H9 (cell line): Measurements from ENCODE around the gene NPHP4. TPM values are rescaled to one million over a fixed set of nuclear protein-coding genes. Genes with fewer than 3 reads are reported as not detected.

ENCODE experiments used
- DNase-seq: peaks from one replicate; pipeline ENCODE4 v3.0.0-alpha.2; 2017
- H2AFZ ChIP-seq: one replicate; pipeline ENCODE4 v1.6.1; 2013; ENCODE audit warnings: mild to moderate bottlenecking, low read length, control low read depth, moderate library complexity
- H2AK5ac ChIP-seq: 2 replicates; pipeline ENCODE4 v1.6.1; 2013; ENCODE audit warnings: low read length, control low read depth, mixed read lengths; ENCODE audit not compliant: insufficient read length
- H2BK120ac ChIP-seq: one replicate; pipeline ENCODE4 v1.6.1; 2013; ENCODE audit warnings: low read depth, mild to moderate bottlenecking, low read length, control low read depth, inconsistent platforms; ENCODE audit not compliant: poor library complexity, severe bottlenecking
- H2BK12ac ChIP-seq: 2 replicates; pipeline ENCODE4 v1.6.1; 2013; ENCODE audit warnings: low read length, control low read depth, mixed read lengths, low read depth; ENCODE audit not compliant: insufficient read length
- H2BK15ac ChIP-seq: 2 replicates; pipeline ENCODE4 v1.6.1; 2013; ENCODE audit warnings: low read depth, low read length, control low read depth
- H2BK20ac ChIP-seq: one replicate; pipeline ENCODE4 v1.6.1; 2013; ENCODE audit warnings: low read depth, mild to moderate bottlenecking, low read length, control low read depth, inconsistent platforms; ENCODE audit not compliant: poor library complexity, severe bottlenecking
- H2BK5ac ChIP-seq: 2 replicates; pipeline ENCODE4 v1.6.1; 2013; ENCODE audit warnings: low read length, control low read depth, mixed read lengths; ENCODE audit not compliant: insufficient read length
- H3K14ac ChIP-seq: 2 replicates; pipeline ENCODE4 v1.6.1; 2013; ENCODE audit warnings: low read length, control low read depth; ENCODE audit not compliant: insufficient read depth
- H3K18ac ChIP-seq: 2 replicates; pipeline ENCODE4 v1.6.1; 2013; ENCODE audit warnings: low read depth, mild to moderate bottlenecking, mixed read lengths, low read length, control low read depth; ENCODE audit not compliant: insufficient read length
- H3K23ac ChIP-seq: 2 replicates; pipeline ENCODE4 v1.6.1; 2013; ENCODE audit warnings: low read length, control low read depth, mixed read lengths, low read depth; ENCODE audit not compliant: insufficient read length
- H3K23me2 ChIP-seq: 2 replicates; pipeline ENCODE4 v1.6.1; 2013; ENCODE audit warnings: low read depth, mild to moderate bottlenecking, mixed read lengths, low read length, control low read depth; ENCODE audit not compliant: insufficient read length, poor library complexity, severe bottlenecking
- H3K27ac ChIP-seq: 2 replicates; pipeline ENCODE4 v1.5.1; 2013; ENCODE audit warnings: low read length, control low read depth, mixed read lengths, low read depth; ENCODE audit not compliant: insufficient read length
- H3K27me3 ChIP-seq: 2 replicates; pipeline ENCODE4 v1.6.1; 2013; ENCODE audit warnings: low read length, control low read depth, inconsistent platforms; ENCODE audit not compliant: insufficient read depth
- H3K4ac ChIP-seq: 2 replicates; pipeline ENCODE4 v1.6.1; 2013; ENCODE audit warnings: low read depth, mild to moderate bottlenecking, control low read depth, inconsistent platforms, low read length, moderate library complexity
- H3K4me1 ChIP-seq: 2 replicates; pipeline ENCODE4 v1.6.1; 2013; ENCODE audit warnings: low read length, control low read depth, inconsistent platforms; ENCODE audit not compliant: insufficient read depth
- H3K4me2 ChIP-seq: 2 replicates; pipeline ENCODE4 v1.6.1; 2013; ENCODE audit warnings: low read length, control low read depth, mixed read lengths; ENCODE audit not compliant: insufficient read length, insufficient read depth
- H3K56ac ChIP-seq: 2 replicates; pipeline ENCODE4 v1.6.1; 2013; ENCODE audit warnings: low read depth, mild to moderate bottlenecking, mixed read lengths, low read length, control low read depth; ENCODE audit not compliant: insufficient read length
- H3K79me1 ChIP-seq: 2 replicates; pipeline ENCODE4 v1.6.1; 2013; ENCODE audit warnings: low read depth, mild to moderate bottlenecking, moderate library complexity, low read length, control low read depth, inconsistent platforms; ENCODE audit not compliant: insufficient read depth, poor library complexity, severe bottlenecking
- H3K79me2 ChIP-seq: 2 replicates; pipeline ENCODE4 v1.6.1; 2013; ENCODE audit warnings: low read length, control low read depth, inconsistent platforms; ENCODE audit not compliant: insufficient read depth
- H3K9ac ChIP-seq: 2 replicates; pipeline ENCODE4 v1.6.1; 2013; ENCODE audit warnings: low read length, control low read depth, mixed read lengths; ENCODE audit not compliant: insufficient read length; ENCODE audit errors: extremely low read depth
- H3K9me3 ChIP-seq: one replicate; pipeline ENCODE4 v1.6.1; 2013; ENCODE audit warnings: low read depth, low read length, inconsistent platforms; ENCODE audit not compliant: control insufficient read depth
- H3T11ph ChIP-seq: one replicate; pipeline ENCODE4 v1.6.1; 2013; ENCODE audit warnings: mild to moderate bottlenecking, low read length, control low read depth, inconsistent platforms
- H4K20me1 ChIP-seq: one replicate; pipeline ENCODE4 v1.6.1; 2013; ENCODE audit not compliant: control insufficient read depth, insufficient read length, insufficient read depth
- H4K5ac ChIP-seq: 2 replicates; pipeline ENCODE4 v1.6.1; 2013; ENCODE audit warnings: low read depth, mild to moderate bottlenecking, mixed read lengths, low read length, control low read depth; ENCODE audit not compliant: insufficient read length
- H4K8ac ChIP-seq: replicated peaks from 2 replicates; pipeline ENCODE4 v1.6.1; 2013; ENCODE audit warnings: low read length, control low read depth, mixed read lengths, low read depth; ENCODE audit not compliant: insufficient read length
- H4K91ac ChIP-seq: 2 replicates; pipeline ENCODE4 v1.6.1; 2013; ENCODE audit warnings: low read depth, mild to moderate bottlenecking, moderate library complexity, mixed read lengths, low read length, control low read depth; ENCODE audit not compliant: insufficient read length
- H3K27ac Mint-ChIP-seq, 3 experiments: 2 replicates in 2 of 3; 3 replicates in 1 of 3; pipeline ENCODE4 v1.8.0; 2020 to 2021; ENCODE audit warnings: mixed read lengths in 3 of 3, mild to moderate bottlenecking in 1 of 3, moderate library complexity in 1 of 3
- H3K27me3 Mint-ChIP-seq: 2 replicates; pipeline ENCODE4 v1.8.0; 2021; ENCODE audit warnings: low read depth, mild to moderate bottlenecking, moderate library complexity, mixed read lengths
- H3K36me3 Mint-ChIP-seq, 3 experiments: 2 replicates in 2 of 3; 3 replicates in 1 of 3; pipeline ENCODE4 v1.8.0; 2020 to 2021; ENCODE audit warnings: low read depth in 3 of 3, mixed read lengths in 3 of 3; ENCODE audit not compliant: insufficient read depth in 1 of 3
- H3K4me1 Mint-ChIP-seq, 2 experiments: 2 replicates each; pipeline ENCODE4 v1.8.0; 2020; ENCODE audit warnings: mixed read lengths in 2 of 2
- H3K4me3 Mint-ChIP-seq, 2 experiments: 2 replicates in 1 of 2; 3 replicates in 1 of 2; pipeline ENCODE4 v1.8.0; 2020 to 2021; ENCODE audit warnings: mild to moderate bottlenecking in 2 of 2, mixed read lengths in 2 of 2, moderate library complexity in 1 of 2
- H3K9me3 Mint-ChIP-seq, 2 experiments: 2 replicates in 1 of 2; 3 replicates in 1 of 2; pipeline ENCODE4 v1.8.0; 2020; ENCODE audit warnings: mild to moderate bottlenecking in 2 of 2, mixed read lengths in 2 of 2, moderate library complexity in 1 of 2
- WGBS: extraction: QIAGEN DNeasy Blood & Tissue Kit; methylation state at CpG from one replicate; pipeline ENCODE4 v1.1.7; 2013; ENCODE audit warnings: missing lambda C conversion rate, low lambda C conversion rate, mixed read lengths; ENCODE audit not compliant: insufficient read length; ENCODE audit errors: extremely low coverage; 5-methylcytosine and 5-hydroxymethylcytosine counted together
- total RNA-seq: library from RNA; stranded (reverse); gene quantifications from 2 replicates; pipeline ENCODE4 v1.2.1, GENCODE V29; 2021
- TF ChIP-seq, protein P1 (sequence below): fragments of 200-600 bp; sonication (generic); conservative IDR thresholded peaks from 3 replicates; pipeline ENCODE4 v1.8.0; 2021; ENCODE audit warnings: antibody characterized with exemption, mild to moderate bottlenecking

NPHP4 gene
- total RNA-seq, 1 experiment from 2014 or later: 17.6 TPM

DNA sequence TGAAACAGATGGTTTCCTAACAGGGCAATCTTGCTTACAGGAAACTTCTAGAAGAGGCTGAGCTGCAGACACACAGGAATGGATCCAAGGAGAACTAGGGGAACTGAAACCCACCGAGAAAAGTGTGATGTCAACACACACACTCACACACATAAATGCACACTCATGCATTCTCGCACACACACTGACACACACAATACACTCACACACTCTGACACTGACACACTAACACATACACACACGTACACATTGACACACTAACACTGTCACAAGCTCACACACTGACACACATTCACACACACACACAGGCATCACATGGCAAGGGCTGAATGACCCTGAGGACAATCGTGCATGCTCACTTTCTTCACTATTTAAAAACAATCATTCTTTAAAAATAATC lies 142.7 kb downstream of the NPHP4 start:
- H3K4me1 Mint-ChIP-seq: peaks cover 8 to 9% of the 10 kb centered on the region in 2 experiments
- no peaks in the 10 kb centered on the region for H3K79me1 ChIP-seq

More for the DNA sequence above, 142.7 kb downstream of the NPHP4 start:
- Mint-ChIP-seq H3K36me3 (peaks cover 0 to 5% (median 4%) of the 10 kb centered on the region in 3 experiments; a peak in 4 of 7 replicates), H3K27me3 (peaks cover 14% of the 10 kb centered on the region), H3K27ac (no peak overlapping the region), H3K4me3 (no peak overlapping the region), H3K9me3 (peaks cover 0 to 9% of the 10 kb centered on the region in 2 experiments; a peak in 2 of 5 replicates)
- H3K9ac ChIP-seq: no peak overlapping the region
- no peak overlapping the region for H3T11ph ChIP-seq
- H4K20me1 ChIP-seq: no peaks in the 10 kb centered on the region
- no peak overlapping the region for H3K14ac ChIP-seq
- WGBS: no CpG with 5 or more reads among the region's 4 CpGs
- TF ChIP-seq, protein P1, sequence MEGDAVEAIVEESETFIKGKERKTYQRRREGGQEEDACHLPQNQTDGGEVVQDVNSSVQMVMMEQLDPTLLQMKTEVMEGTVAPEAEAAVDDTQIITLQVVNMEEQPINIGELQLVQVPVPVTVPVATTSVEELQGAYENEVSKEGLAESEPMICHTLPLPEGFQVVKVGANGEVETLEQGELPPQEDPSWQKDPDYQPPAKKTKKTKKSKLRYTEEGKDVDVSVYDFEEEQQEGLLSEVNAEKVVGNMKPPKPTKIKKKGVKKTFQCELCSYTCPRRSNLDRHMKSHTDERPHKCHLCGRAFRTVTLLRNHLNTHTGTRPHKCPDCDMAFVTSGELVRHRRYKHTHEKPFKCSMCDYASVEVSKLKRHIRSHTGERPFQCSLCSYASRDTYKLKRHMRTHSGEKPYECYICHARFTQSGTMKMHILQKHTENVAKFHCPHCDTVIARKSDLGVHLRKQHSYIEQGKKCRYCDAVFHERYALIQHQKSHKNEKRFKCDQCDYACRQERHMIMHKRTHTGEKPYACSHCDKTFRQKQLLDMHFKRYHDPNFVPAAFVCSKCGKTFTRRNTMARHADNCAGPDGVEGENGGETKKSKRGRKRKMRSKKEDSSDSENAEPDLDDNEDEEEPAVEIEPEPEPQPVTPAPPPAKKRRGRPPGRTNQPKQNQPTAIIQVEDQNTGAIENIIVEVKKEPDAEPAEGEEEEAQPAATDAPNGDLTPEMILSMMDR: no peak
- no peak overlapping the region for H4K8ac ChIP-seq
- H2BK12ac ChIP-seq: no peak overlapping the region
- no peak overlapping the region for H2BK5ac ChIP-seq
- H2AFZ ChIP-seq: no peak overlapping the region
- no peak overlapping the region for H3K56ac ChIP-seq
- H2BK15ac ChIP-seq: no peak overlapping the region
- H3K79me2 ChIP-seq: no peaks in the 10 kb centered on the region
- H3K27ac ChIP-seq: no peak overlapping the region
- no peak for DNase-seq
- H3K4ac ChIP-seq: no peak overlapping the region
- H4K91ac ChIP-seq: no peak overlapping the region
- H2BK120ac ChIP-seq: no peak overlapping the region
- no peak overlapping the region for H2AK5ac ChIP-seq
- H3K23ac ChIP-seq: no peak overlapping the region
- H3K18ac ChIP-seq: peak overlapping the region; percentile 23
- no peaks in the 10 kb centered on the region for H3K27me3 ChIP-seq
- H3K4me1 ChIP-seq: no peaks in the 10 kb centered on the region
- no peak overlapping the region for H4K5ac ChIP-seq
- no peak overlapping the region for H2BK20ac ChIP-seq
- no peaks in the 10 kb centered on the region for H3K23me2 ChIP-seq
- H3K9me3 ChIP-seq: no peaks in the 10 kb centered on the region
- H3K4me2 ChIP-seq: no peak overlapping the region
